OCI-LY7 (cell line): Measurements from ENCODE around the gene LSAMP. TPM values are rescaled to one million over a fixed set of nuclear protein-coding genes. Genes with fewer than 3 reads are reported as not detected.

Experiments used
- BruUV-seq: library from RNA; stranded (reverse); fragments of 400-500 nt; replicated peaks from 2 replicates; lab custom pipeline; 2021; lab: Mats Ljungman, UMichigan
- CTCF ChIA-PET: fragments of 300-600 bp; sonication (Branson Sonifier 250); formaldehyde crosslinking; loops from one replicate; lab custom pipeline; 2022; ENCODE audit warnings: antibody characterized with exemption; ENCODE audit not compliant: unreplicated experiment; lab: Charles Lee
- POLR2A ChIA-PET: fragments of 300-600 bp; sonication (Branson Sonifier 250); formaldehyde crosslinking; loops from one replicate; lab custom pipeline; 2022; ENCODE audit warnings: antibody characterized with exemption; lab: Charles Lee
- DNase-seq: peaks from one replicate; pipeline ENCODE4 v3.0.0-alpha.2; 2015; ENCODE audit warnings: low spot score
- H2AFZ ChIP-seq: fragments of 200-600 bp; sonication (generic), shearing (Covaris generic); 2 replicates; pipeline ENCODE4 v1.6.1; 2014; ENCODE audit warnings: mild to moderate bottlenecking, antibody characterized with exemption, low read length, moderate library complexity
- H3K27ac ChIP-seq: fragments of 200-600 bp; sonication (generic); 2 replicates; pipeline ENCODE4 v1.5.1; 2014; ENCODE audit warnings: mixed run types, low read depth, mild to moderate bottlenecking, moderate library complexity, low read length, inconsistent platforms; ENCODE audit not compliant: poor library complexity, severe bottlenecking
- H3K36me3 ChIP-seq: fragments of 200-600 bp; sonication (generic); 2 replicates; pipeline ENCODE4 v1.6.1; 2014; ENCODE audit warnings: mild to moderate bottlenecking, antibody characterized with exemption, low read length, moderate library complexity, mixed read lengths; ENCODE audit not compliant: insufficient read depth
- H3K4me1 ChIP-seq: fragments of 200-600 bp; sonication (generic); 2 replicates; pipeline ENCODE4 v1.5.1; 2014; ENCODE audit warnings: mild to moderate bottlenecking, low read length; ENCODE audit not compliant: insufficient read depth, poor library complexity, severe bottlenecking
- H3K4me2 ChIP-seq: fragments of 200-600 bp; sonication (generic); 2 replicates; pipeline ENCODE4 v1.6.1; 2014; ENCODE audit warnings: mild to moderate bottlenecking, low read length
- H3K4me3 ChIP-seq: fragments of 200-600 bp; sonication (generic); 2 replicates; pipeline ENCODE4 v1.5.1; 2014; ENCODE audit warnings: mild to moderate bottlenecking, low read depth, low read length; ENCODE audit not compliant: poor library complexity, severe bottlenecking
- H3K79me2 ChIP-seq: fragments of 200-600 bp; sonication (generic); 2 replicates; pipeline ENCODE4 v1.6.1; 2016; ENCODE audit warnings: low read depth, mild to moderate bottlenecking, low read length, moderate library complexity, mixed read lengths; ENCODE audit not compliant: insufficient read depth
- H3K9me2 ChIP-seq: fragments of 200-600 bp; sonication (generic); 2 replicates; pipeline ENCODE4 v1.6.1; 2016; ENCODE audit warnings: mild to moderate bottlenecking, low read length, mixed read lengths; ENCODE audit not compliant: insufficient read depth
- H3K9me3 ChIP-seq: fragments of 200-600 bp; sonication (generic); 2 replicates; pipeline ENCODE4 v1.6.1; 2014; ENCODE audit warnings: mild to moderate bottlenecking, mixed run types, low read length, mixed read lengths
- H4K20me1 ChIP-seq: fragments of 200-600 bp; sonication (generic); 2 replicates; pipeline ENCODE4 v1.6.1; 2014; ENCODE audit warnings: mild to moderate bottlenecking, antibody characterized with exemption, low read length, moderate library complexity, mixed read lengths; ENCODE audit not compliant: insufficient read depth
- EZH2phosphoT487 ChIP-seq: fragments of 200-600 bp; sonication (generic); IDR thresholded peaks from 2 replicates; pipeline ENCODE4 v1.6.1; 2018; ENCODE audit warnings: low read depth, borderline replicate concordance, mild to moderate bottlenecking, mixed run types, antibody characterized with exemption, low read length, moderate library complexity, mixed read lengths
- intact Hi-C: fragments of 100-400 bp; cut with micrococcal nuclease; formaldehyde crosslinking; loops from one replicate; pipeline ENCODE4 v1.10.0; 2022; ENCODE audit not compliant: unreplicated experiment
- total RNA-seq, 2 experiments: library from RNA; depleted of rRNA in 1 of 2; stranded (reverse); fragments of >200 nt in 1 of 2; shearing (Covaris generic) in 1 of 2; gene quantifications; 2 replicates each; pipeline ENCODE4 v1.2.3, GENCODE V29; 2014 to 2022
- TF ChIP-seq, protein P1 (sequence below): fragments of 200-600 bp; sonication (generic); conservative IDR thresholded peaks from 2 replicates; pipeline ENCODE4 v1.5.1; 2014; ENCODE audit warnings: mild to moderate bottlenecking, antibody characterized with exemption, low read length, moderate library complexity, mixed read lengths

The LSAMP gene
- total RNA-seq, 2 experiments from 2014 or later = 1.4 TPM; not detected in 1

GRCh38 chr3:115932807-115933206 lies 512.5 kb downstream of the LSAMP start:
- intact Hi-C loops = no loop called here
- no peaks in the 10 kb centered on the region for H3K79me2 ChIP-seq
- no peak overlapping the region for H3K27ac ChIP-seq
- no peaks in the 10 kb centered on the region for H3K36me3 ChIP-seq
- H2AFZ ChIP-seq = no peak overlapping the region
- H3K9me3 ChIP-seq = no peaks in the 10 kb centered on the region
- H3K4me1 ChIP-seq = no peaks in the 10 kb centered on the region
- POLR2A ChIA-PET = interaction anchor here (0.7 kb wide), 1 partner anchor 11 kb away, joined by 3 read pairs; no protein-coding TSS in a partner anchor
- no TSS peak for BruUV-seq
- no peak for DNase-seq
- H3K9me2 ChIP-seq = no peaks in the 10 kb centered on the region
- H3K4me3 ChIP-seq = no peak overlapping the region
- CTCF ChIA-PET = no interaction called here
- H4K20me1 ChIP-seq = no peaks in the 10 kb centered on the region
- TF ChIP-seq, protein P1, sequence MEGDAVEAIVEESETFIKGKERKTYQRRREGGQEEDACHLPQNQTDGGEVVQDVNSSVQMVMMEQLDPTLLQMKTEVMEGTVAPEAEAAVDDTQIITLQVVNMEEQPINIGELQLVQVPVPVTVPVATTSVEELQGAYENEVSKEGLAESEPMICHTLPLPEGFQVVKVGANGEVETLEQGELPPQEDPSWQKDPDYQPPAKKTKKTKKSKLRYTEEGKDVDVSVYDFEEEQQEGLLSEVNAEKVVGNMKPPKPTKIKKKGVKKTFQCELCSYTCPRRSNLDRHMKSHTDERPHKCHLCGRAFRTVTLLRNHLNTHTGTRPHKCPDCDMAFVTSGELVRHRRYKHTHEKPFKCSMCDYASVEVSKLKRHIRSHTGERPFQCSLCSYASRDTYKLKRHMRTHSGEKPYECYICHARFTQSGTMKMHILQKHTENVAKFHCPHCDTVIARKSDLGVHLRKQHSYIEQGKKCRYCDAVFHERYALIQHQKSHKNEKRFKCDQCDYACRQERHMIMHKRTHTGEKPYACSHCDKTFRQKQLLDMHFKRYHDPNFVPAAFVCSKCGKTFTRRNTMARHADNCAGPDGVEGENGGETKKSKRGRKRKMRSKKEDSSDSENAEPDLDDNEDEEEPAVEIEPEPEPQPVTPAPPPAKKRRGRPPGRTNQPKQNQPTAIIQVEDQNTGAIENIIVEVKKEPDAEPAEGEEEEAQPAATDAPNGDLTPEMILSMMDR = no peak
- no peak for TF ChIP-seq EZH2phosphoT487
- H3K4me2 ChIP-seq = no peak overlapping the region

GRCh38 chr3:115931581-115931980 lies 513.7 kb downstream of the LSAMP start:
- no TSS peak for BruUV-seq
- Histone ChIP-seq H3K79me2 (no peaks in the 10 kb centered on the region), H3K4me2 (no peak overlapping the region), H3K4me1 (no peaks in the 10 kb centered on the region), H2AFZ (no peak overlapping the region), H3K9me2 (no peaks in the 10 kb centered on the region), H3K9me3 (no peaks in the 10 kb centered on the region), H3K36me3 (no peaks in the 10 kb centered on the region), H3K27ac (no peak overlapping the region), H3K4me3 (no peak overlapping the region), H4K20me1 (no peaks in the 10 kb centered on the region)
- DNase-seq = no peak
- CTCF ChIA-PET = no interaction called here
- intact Hi-C loops = no loop called here
- TF ChIP-seq, protein P1 = no peak
- TF ChIP-seq EZH2phosphoT487 = no peak
- POLR2A ChIA-PET = no interaction called here

DNA sequence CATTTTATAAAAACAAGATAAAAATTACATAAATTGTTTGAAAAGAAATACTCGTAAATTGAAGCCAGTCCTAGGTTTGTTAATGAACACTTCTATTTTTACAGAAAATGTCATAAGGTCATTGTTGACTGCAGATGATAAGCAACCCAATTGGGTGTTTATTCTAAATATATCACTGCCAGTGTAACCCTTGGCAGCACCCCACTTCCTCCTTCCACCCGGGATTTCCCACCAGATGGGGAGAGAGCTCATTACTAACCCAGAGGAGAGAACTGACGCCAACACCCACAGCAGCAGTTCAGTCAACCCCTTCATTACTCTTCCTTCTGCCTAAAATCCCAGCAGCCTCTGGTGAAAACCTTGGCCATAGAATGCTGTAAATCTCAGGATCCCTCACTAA lies 514.4 kb downstream of the LSAMP start:
- H3K4me2 ChIP-seq = no peak overlapping the region
- H3K36me3 ChIP-seq = no peaks in the 10 kb centered on the region
- H3K9me3 ChIP-seq = no peaks in the 10 kb centered on the region
- ChIA-PET CTCF (no interaction called here), POLR2A (no interaction called here)
- no peaks in the 10 kb centered on the region for H4K20me1 ChIP-seq
- H3K4me1 ChIP-seq = no peaks in the 10 kb centered on the region
- H3K27ac ChIP-seq = no peak overlapping the region
- H2AFZ ChIP-seq = no peak overlapping the region
- no peaks in the 10 kb centered on the region for H3K9me2 ChIP-seq
- no peak for TF ChIP-seq EZH2phosphoT487
- TF ChIP-seq, protein P1 = no peak
- DNase-seq = no peak
- intact Hi-C loops = no loop called here
- no TSS peak for BruUV-seq
- no peaks in the 10 kb centered on the region for H3K79me2 ChIP-seq
- H3K4me3 ChIP-seq = no peak overlapping the region
